Liver (tissue), 9 donors: ENCODE data around the gene LXN. TPM values are rescaled to one million over a fixed set of nuclear protein-coding genes. Genes with fewer than 3 reads are reported as not detected.

ENCODE experiments used
- DNase-seq: peaks from one replicate; pipeline ENCODE4 v3.0.0-alpha.2; 2017; ENCODE audit warnings: low spot score
- H3K27ac ChIP-seq, 2 donors: one replicate each; pipeline ENCODE4 v1.7.0; 2013; ENCODE audit warnings: inconsistent platforms in 2 of 2, low read length in 2 of 2, control low read depth in 1 of 2, low read depth in 1 of 2, mild to moderate bottlenecking in 1 of 2
- H3K27me3 ChIP-seq, 4 donors: one replicate each; pipeline versions ENCODE4 v1.6.1 to v1.7.0; 2013; ENCODE audit warnings: low read length in 3 of 4, inconsistent platforms in 1 of 4, mild to moderate bottlenecking in 1 of 4, moderate library complexity in 1 of 4; ENCODE audit not compliant: control insufficient read depth in 4 of 4, insufficient read depth in 4 of 4
- H3K36me3 ChIP-seq, 4 donors: one replicate each; pipeline versions ENCODE4 v1.6.1 to v1.7.0; 2013; ENCODE audit warnings: low read length in 3 of 4, mild to moderate bottlenecking in 3 of 4, low read depth in 1 of 4, moderate library complexity in 1 of 4; ENCODE audit not compliant: control insufficient read depth in 4 of 4, insufficient read depth in 3 of 4
- H3K4me1 ChIP-seq, 4 donors: one replicate each; pipeline versions ENCODE4 v1.6.1 to v1.7.0; 2013; ENCODE audit warnings: low read length in 3 of 4, mild to moderate bottlenecking in 3 of 4, moderate library complexity in 1 of 4; ENCODE audit not compliant: control insufficient read depth in 4 of 4, insufficient read depth in 4 of 4
- H3K4me3 ChIP-seq, 3 donors: one replicate each; pipeline versions ENCODE4 v1.6.1 to v1.7.0; 2013; ENCODE audit warnings: low read length in 3 of 3, control low read depth in 1 of 3, low read depth in 1 of 3, mild to moderate bottlenecking in 1 of 3
- H3K9ac ChIP-seq, 2 donors: one replicate each; pipeline ENCODE4 v1.7.0; 2013; ENCODE audit warnings: low read length in 2 of 2, mild to moderate bottlenecking in 2 of 2, moderate library complexity in 2 of 2, control low read depth in 1 of 2, low read depth in 1 of 2
- H3K9me3 ChIP-seq, 4 donors: one replicate each; pipeline versions ENCODE4 v1.6.1 to v1.7.0; 2013; ENCODE audit warnings: low read length in 3 of 4; ENCODE audit not compliant: control insufficient read depth in 4 of 4
- EGR1 ChIP-seq, 2 donors: IDR thresholded peaks; 2 replicates each; pipeline ENCODE4 v1.6.1; 2016 to 2018; ENCODE audit warnings: antibody characterized with exemption in 2 of 2, low read depth in 2 of 2
- FOXA1 ChIP-seq: IDR thresholded peaks from 2 replicates; pipeline ENCODE4 v1.6.1; 2016; ENCODE audit warnings: antibody characterized with exemption
- FOXA2 ChIP-seq: IDR thresholded peaks from 2 replicates; pipeline ENCODE4 v1.6.1; 2016; ENCODE audit warnings: antibody characterized with exemption
- GABPA ChIP-seq, 2 donors: IDR thresholded peaks in 1 of 2; conservative IDR thresholded peaks in 1 of 2; 2 replicates each; pipeline ENCODE4 v1.6.1; 2016; ENCODE audit warnings: antibody characterized with exemption in 2 of 2, mild to moderate bottlenecking in 1 of 2, moderate library complexity in 1 of 2
- HNF4A ChIP-seq, 2 donors: conservative IDR thresholded peaks; 2 replicates each; pipeline ENCODE4 v1.6.1; 2016; ENCODE audit warnings: antibody characterized with exemption in 2 of 2, mild to moderate bottlenecking in 2 of 2
- HNF4G ChIP-seq: IDR thresholded peaks from 2 replicates; pipeline ENCODE4 v1.6.1; 2016; ENCODE audit warnings: antibody characterized with exemption
- JUND ChIP-seq, 2 donors: IDR thresholded peaks; 2 replicates each; pipeline ENCODE4 v1.6.1; 2016; ENCODE audit warnings: antibody characterized with exemption in 2 of 2
- SP1 ChIP-seq: IDR thresholded peaks from 2 replicates; pipeline ENCODE4 v1.6.1; 2018; ENCODE audit warnings: antibody characterized with exemption, mild to moderate bottlenecking
- WGBS: extraction: QIAGEN DNeasy Blood & Tissue Kit; methylation state at CpG from one replicate; pipeline ENCODE4 v1.1.7; 2013; 5-methylcytosine and 5-hydroxymethylcytosine counted together
- polyA plus RNA-seq, 2 donors: library from polyadenylated mRNA; stranded (reverse) in 1 of 2; unstranded in 1 of 2; fragments of 200-250 nt in 1 of 2; fragments of >200 nt in 1 of 2; fragmentation: Nextera tagmentation in 1 of 2; extraction: Ambion mirVana in 1 of 2; gene quantifications; one replicate each; pipeline versions ENCODE4 v1.2.1 to v1.2.3, GENCODE V29; 2013 to 2015
- total RNA-seq, 2 donors: library from RNA; depleted of rRNA; stranded (reverse); fragments of >200 nt; gene quantifications; one replicate each; pipeline ENCODE4 v1.2.3, GENCODE V29; 2014
- TF ChIP-seq, protein P1 (sequence below): IDR thresholded peaks from 2 replicates; pipeline ENCODE4 v1.6.1; 2016; ENCODE audit warnings: antibody characterized with exemption
- TF ChIP-seq, protein P2 (sequence below): IDR thresholded peaks from 2 replicates; pipeline ENCODE4 v1.6.1; 2016; ENCODE audit warnings: antibody characterized with exemption
- TF ChIP-seq, protein P3 (sequence below): IDR thresholded peaks from 2 replicates; pipeline ENCODE4 v1.6.1; 2016; ENCODE audit warnings: antibody characterized with exemption, mild to moderate bottlenecking
- donor health status: healthy.
- donor health status: healthy.
- donor health status: healthy.
- donor health status: healthy.
- donor health status: healthy.

Gene LXN
- total and polyA plus RNA-seq, 4 donors: 1.7 to 52.2 (median 2.6) TPM

- 87% methylated on average over 5 of the region's 5 CpGs for WGBS
- Histone ChIP-seq H3K27me3 (no peaks in the 10 kb centered on the region), H3K4me3 (no peak overlapping the region), H3K9ac (no peak overlapping the region), H3K27ac (no peak overlapping the region), H3K9me3 (no peaks in the 10 kb centered on the region), H3K4me1 (no peaks in the 10 kb centered on the region), H3K36me3 (no peaks in the 10 kb centered on the region)
- TF ChIP-seq, protein P1, sequence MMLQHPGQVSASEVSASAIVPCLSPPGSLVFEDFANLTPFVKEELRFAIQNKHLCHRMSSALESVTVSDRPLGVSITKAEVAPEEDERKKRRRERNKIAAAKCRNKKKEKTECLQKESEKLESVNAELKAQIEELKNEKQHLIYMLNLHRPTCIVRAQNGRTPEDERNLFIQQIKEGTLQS: no peak
- TF ChIP-seq FOXA1 (no peak), SP1 (no peak), EGR1 (IDR thresholded peaks at IDR 0.05; ENCODE audit: low read depth in 2 of 2) (no peak)
- TF ChIP-seq, protein P2, sequence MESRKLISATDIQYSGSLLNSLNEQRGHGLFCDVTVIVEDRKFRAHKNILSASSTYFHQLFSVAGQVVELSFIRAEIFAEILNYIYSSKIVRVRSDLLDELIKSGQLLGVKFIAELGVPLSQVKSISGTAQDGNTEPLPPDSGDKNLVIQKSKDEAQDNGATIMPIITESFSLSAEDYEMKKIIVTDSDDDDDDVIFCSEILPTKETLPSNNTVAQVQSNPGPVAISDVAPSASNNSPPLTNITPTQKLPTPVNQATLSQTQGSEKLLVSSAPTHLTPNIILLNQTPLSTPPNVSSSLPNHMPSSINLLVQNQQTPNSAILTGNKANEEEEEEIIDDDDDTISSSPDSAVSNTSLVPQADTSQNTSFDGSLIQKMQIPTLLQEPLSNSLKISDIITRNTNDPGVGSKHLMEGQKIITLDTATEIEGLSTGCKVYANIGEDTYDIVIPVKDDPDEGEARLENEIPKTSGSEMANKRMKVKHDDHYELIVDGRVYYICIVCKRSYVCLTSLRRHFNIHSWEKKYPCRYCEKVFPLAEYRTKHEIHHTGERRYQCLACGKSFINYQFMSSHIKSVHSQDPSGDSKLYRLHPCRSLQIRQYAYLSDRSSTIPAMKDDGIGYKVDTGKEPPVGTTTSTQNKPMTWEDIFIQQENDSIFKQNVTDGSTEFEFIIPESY: no peak
- TF ChIP-seq, protein P3, sequence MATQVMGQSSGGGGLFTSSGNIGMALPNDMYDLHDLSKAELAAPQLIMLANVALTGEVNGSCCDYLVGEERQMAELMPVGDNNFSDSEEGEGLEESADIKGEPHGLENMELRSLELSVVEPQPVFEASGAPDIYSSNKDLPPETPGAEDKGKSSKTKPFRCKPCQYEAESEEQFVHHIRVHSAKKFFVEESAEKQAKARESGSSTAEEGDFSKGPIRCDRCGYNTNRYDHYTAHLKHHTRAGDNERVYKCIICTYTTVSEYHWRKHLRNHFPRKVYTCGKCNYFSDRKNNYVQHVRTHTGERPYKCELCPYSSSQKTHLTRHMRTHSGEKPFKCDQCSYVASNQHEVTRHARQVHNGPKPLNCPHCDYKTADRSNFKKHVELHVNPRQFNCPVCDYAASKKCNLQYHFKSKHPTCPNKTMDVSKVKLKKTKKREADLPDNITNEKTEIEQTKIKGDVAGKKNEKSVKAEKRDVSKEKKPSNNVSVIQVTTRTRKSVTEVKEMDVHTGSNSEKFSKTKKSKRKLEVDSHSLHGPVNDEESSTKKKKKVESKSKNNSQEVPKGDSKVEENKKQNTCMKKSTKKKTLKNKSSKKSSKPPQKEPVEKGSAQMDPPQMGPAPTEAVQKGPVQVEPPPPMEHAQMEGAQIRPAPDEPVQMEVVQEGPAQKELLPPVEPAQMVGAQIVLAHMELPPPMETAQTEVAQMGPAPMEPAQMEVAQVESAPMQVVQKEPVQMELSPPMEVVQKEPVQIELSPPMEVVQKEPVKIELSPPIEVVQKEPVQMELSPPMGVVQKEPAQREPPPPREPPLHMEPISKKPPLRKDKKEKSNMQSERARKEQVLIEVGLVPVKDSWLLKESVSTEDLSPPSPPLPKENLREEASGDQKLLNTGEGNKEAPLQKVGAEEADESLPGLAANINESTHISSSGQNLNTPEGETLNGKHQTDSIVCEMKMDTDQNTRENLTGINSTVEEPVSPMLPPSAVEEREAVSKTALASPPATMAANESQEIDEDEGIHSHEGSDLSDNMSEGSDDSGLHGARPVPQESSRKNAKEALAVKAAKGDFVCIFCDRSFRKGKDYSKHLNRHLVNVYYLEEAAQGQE: no peak
- no peak for DNase-seq
Observed at GRCh38 chr3:158718490-158719170, 46.2 kb upstream of the LXN start.

- Histone ChIP-seq H3K4me1 (no peaks in the 10 kb centered on the region), H3K27ac (no peak overlapping the region), H3K27me3 (no peaks in the 10 kb centered on the region), H3K9ac (no peak overlapping the region), H3K9me3 (no peaks in the 10 kb centered on the region), H3K4me3 (no peak overlapping the region), H3K36me3 (no peaks in the 10 kb centered on the region)
- TF ChIP-seq HNF4G: no peak
- WGBS: 94% methylated on average over 2 of the region's 2 CpGs
- DNase-seq: no peak
Observed at GRCh38 chr3:158717576-158717975, 45.1 kb upstream of the LXN start.

- WGBS: 61% methylated on average over 9 of the region's 9 CpGs
- Histone ChIP-seq H3K9me3 (no peaks in the 10 kb centered on the region), H3K9ac (no peak overlapping the region), H3K27me3 (no peaks in the 10 kb centered on the region), H3K27ac (peak overlapping the region in 1 of 2 donors; percentile 43), H3K36me3 (peaks cover 0 to 4% (median under 1%) of the 10 kb centered on the region in 4 donors), H3K4me3 (no peak overlapping the region), H3K4me1 (no peaks in the 10 kb centered on the region)
- TF ChIP-seq HNF4A (conservative IDR thresholded peaks at IDR 0.05) (no peak), FOXA2 (no peak), JUND (IDR thresholded peaks at IDR 0.05) (no peak), SP1 (no peak), GABPA (IDR thresholded peaks at IDR 0.05 in 1 of 2, conservative IDR thresholded peaks at IDR 0.05 in 1 of 2) (no peak)
- TF ChIP-seq, protein P1: no peak
- DNase-seq: peak; percentile 52
Observed at GRCh38 chr3:158713094-158713499, 40.6 kb upstream of the LXN start.
